ENCODE results near the gene OLFML1.
"Not testable (repeated sequence)": the region's sequence is repeated elsewhere in the genome, so short reads cannot be mapped to it uniquely, and the experiment has no call there.

The OLFML1 gene

DNA sequence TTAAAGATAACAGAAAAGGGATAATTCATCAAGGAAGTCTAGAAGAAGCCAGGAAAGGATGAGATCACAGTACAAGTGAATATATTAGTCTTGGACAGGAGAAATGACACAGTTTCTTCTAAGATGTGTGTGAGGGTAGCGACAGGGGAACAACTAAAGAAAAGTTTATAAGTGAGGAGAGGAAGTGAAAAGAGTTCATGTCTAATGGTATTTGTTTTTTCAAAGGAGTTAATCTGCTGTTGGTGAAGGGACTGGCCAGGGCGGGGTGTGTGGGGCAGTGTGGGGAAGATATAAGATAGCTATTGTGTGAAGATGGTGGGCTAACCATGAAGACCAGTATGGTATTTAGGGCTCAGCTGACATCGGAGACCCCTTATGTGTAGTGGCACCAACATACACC, 20.9 kb downstream of the OLFML1 start:
- no peak overlapping the region for H3K27ac ChIP-seq (ENCODE audit: low read depth, low read length)

DNA sequence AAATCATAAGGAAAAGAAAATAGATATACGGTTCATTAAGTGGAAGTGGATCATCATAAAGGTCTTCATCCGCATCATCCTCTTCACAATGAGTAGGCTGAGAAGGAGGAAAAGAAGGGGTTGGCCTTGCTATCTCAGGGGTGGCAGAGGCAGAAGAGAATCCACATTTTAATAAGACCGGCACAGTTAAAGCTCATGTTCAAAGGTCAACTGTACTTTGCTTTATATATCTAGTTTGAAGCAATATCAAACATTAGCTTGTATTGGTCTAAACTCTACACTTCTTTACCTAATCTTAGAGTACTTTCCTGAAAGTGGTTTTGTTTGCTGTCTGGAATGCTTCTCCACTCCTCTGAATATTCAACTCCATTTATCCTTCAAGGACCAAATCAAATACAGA, 22.8 kb downstream of the OLFML1 start:
- Histone ChIP-seq H3K4me3 (ENCODE audit: low read depth in 1 of 2, low read length in 2 of 2) (no peak overlapping the region), H3K27ac (ENCODE audit: low read depth, low read length) (no peak overlapping the region), H3K9me3 (ENCODE audit: control insufficient read depth in 1 of 2, low read length in 2 of 2) (no peaks in the 10 kb centered on the region), H3K27me3 (ENCODE audit: control insufficient read depth in 1 of 2, insufficient read depth in 2 of 2, low read length in 2 of 2) (no peaks in the 10 kb centered on the region), H3K36me3 (ENCODE audit: control insufficient read depth in 1 of 2, insufficient read depth in 2 of 2, low read length in 2 of 2) (peaks cover 0 to 2% of the 10 kb centered on the region in 2 donors), H3K9ac (ENCODE audit: low read depth in 1 of 2, low read length in 2 of 2) (no peak overlapping the region), H3K4me1 (ENCODE audit: control insufficient read depth in 1 of 2, insufficient read depth in 2 of 2, low read length in 2 of 2) (peaks cover 19 to 28% of the 10 kb centered on the region in 2 donors)

More for the DNA sequence above, 20.9 kb downstream of the OLFML1 start:
- Histone ChIP-seq H3K4me1 (ENCODE audit: control insufficient read depth in 1 of 2, insufficient read depth in 2 of 2, low read length in 2 of 2) (peaks cover under 1 to 9% of the 10 kb centered on the region in 2 donors), H3K4me3 (ENCODE audit: low read depth in 1 of 2, low read length in 2 of 2) (no peak overlapping the region), H3K9me3 (ENCODE audit: control insufficient read depth in 1 of 2, low read length in 2 of 2) (no peaks in the 10 kb centered on the region), H3K36me3 (ENCODE audit: control insufficient read depth in 1 of 2, insufficient read depth in 2 of 2, low read length in 2 of 2) (peaks cover 0 to 2% of the 10 kb centered on the region in 2 donors), H3K9ac (ENCODE audit: low read depth in 1 of 2, low read length in 2 of 2) (no peak overlapping the region), H3K27me3 (ENCODE audit: control insufficient read depth in 1 of 2, insufficient read depth in 2 of 2, low read length in 2 of 2) (no peaks in the 10 kb centered on the region)

DNA sequence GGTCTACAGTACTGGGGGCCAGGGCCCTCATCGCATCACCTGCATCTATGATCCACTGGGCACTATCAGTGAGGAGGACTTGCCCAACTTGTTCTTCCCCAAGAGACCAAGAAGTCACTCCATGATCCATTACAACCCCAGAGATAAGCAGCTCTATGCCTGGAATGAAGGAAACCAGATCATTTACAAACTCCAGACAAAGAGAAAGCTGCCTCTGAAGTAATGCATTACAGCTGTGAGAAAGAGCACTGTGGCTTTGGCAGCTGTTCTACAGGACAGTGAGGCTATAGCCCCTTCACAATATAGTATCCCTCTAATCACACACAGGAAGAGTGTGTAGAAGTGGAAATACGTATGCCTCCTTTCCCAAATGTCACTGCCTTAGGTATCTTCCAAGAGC, 24.7 kb downstream of the OLFML1 start:
- H3K4me3 ChIP-seq (ENCODE audit: low read depth in 1 of 2, low read length in 2 of 2), result no peak overlapping the region
- H3K9ac ChIP-seq (ENCODE audit: low read depth in 1 of 2, low read length in 2 of 2), result no peak overlapping the region
- no peaks in the 10 kb centered on the region for H3K27me3 ChIP-seq (ENCODE audit: control insufficient read depth in 1 of 2, insufficient read depth in 2 of 2, low read length in 2 of 2)
- peaks cover 30 to 36% of the 10 kb centered on the region in 2 donors for H3K4me1 ChIP-seq (ENCODE audit: control insufficient read depth in 1 of 2, insufficient read depth in 2 of 2, low read length in 2 of 2)
- no peaks in the 10 kb centered on the region for H3K9me3 ChIP-seq (ENCODE audit: control insufficient read depth in 1 of 2, low read length in 2 of 2)
- H3K36me3 ChIP-seq (ENCODE audit: control insufficient read depth in 1 of 2, insufficient read depth in 2 of 2, low read length in 2 of 2), result peaks cover 0 to 2% of the 10 kb centered on the region in 2 donors
- no peak overlapping the region for H3K27ac ChIP-seq (ENCODE audit: low read depth, low read length)

DNA sequence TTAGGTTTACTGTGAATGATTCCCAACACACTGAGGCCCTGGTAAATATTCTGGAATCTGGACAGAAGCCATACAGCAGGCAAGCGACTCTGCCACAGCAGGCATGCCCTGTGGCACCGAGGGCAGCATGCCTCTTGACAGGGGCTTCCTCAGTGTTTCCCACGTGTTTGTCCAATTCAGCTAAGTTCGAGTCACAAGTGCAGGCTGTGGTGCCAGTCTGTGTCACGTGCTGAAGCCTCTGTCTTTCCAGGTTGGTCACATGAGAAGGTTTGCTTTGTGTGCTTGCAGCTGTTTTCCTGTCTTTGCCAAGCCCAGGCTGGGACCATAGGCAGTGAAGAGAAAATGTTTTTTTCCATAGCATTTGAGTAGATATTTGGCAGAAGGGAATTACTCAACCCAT, 26.1 kb downstream of the OLFML1 start:
- H3K4me3 ChIP-seq (ENCODE audit: low read depth in 1 of 2, low read length in 2 of 2), result no peak overlapping the region
- H3K27me3 ChIP-seq (ENCODE audit: control insufficient read depth in 1 of 2, insufficient read depth in 2 of 2, low read length in 2 of 2), result no peaks in the 10 kb centered on the region
- no peak overlapping the region for H3K27ac ChIP-seq (ENCODE audit: low read depth, low read length)
- H3K36me3 ChIP-seq (ENCODE audit: control insufficient read depth in 1 of 2, insufficient read depth in 2 of 2, low read length in 2 of 2), result peaks cover 0 to 2% of the 10 kb centered on the region in 2 donors
- H3K9me3 ChIP-seq (ENCODE audit: control insufficient read depth in 1 of 2, low read length in 2 of 2), result no peaks in the 10 kb centered on the region
- H3K9ac ChIP-seq (ENCODE audit: low read depth in 1 of 2, low read length in 2 of 2), result peak overlapping the region in 1 of 2 donors; percentile 20
- H3K4me1 ChIP-seq (ENCODE audit: control insufficient read depth in 1 of 2, insufficient read depth in 2 of 2, low read length in 2 of 2), result peaks cover 38 to 44% of the 10 kb centered on the region in 2 donors

DNA sequence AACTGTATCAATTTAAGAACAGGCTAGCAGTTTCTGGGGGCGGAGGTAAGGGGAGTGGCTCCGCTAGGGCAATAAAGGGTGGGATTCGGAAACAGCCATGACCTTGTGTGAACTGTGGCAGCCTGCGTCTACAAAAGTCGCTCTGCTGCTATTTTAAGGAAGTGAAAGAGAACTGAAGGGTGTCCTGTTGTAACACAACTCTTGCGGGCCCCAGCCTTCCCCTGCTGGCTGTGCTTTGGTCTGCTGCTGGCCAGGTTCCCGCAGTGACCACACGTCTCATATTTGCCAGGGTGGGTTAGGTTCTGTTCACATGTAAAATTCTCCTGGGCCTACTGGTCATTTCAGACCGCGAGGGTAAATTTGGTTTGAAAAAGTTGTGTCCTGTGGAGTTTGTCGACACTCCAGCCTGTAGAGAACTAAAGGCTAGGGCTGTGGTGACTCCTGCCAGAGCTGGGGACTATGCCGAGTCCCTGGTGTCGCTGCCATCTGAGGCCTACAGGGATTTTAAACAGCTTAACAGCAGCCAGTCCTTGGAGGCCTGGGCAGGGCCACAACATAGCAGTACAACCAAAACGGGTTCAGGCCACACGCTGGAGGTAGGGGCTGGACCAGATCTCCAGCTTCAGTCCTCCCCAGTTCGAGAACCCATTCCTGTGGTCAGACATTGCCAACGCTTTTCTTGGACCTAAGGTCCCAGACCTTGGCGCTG, 27.4 kb downstream of the OLFML1 start:
- peak overlapping the region; percentile 85 to 96 for H3K4me3 ChIP-seq (ENCODE audit: low read depth in 1 of 2, low read length in 2 of 2)
- H3K27me3 ChIP-seq (ENCODE audit: control insufficient read depth in 1 of 2, insufficient read depth in 2 of 2, low read length in 2 of 2), result no peaks in the 10 kb centered on the region
- H3K9ac ChIP-seq (ENCODE audit: low read depth in 1 of 2, low read length in 2 of 2), result peak overlapping the region; percentile 61 to 77
- H3K27ac ChIP-seq (ENCODE audit: low read depth, low read length), result peak overlapping the region; percentile 82
- peaks cover 39 to 44% of the 10 kb centered on the region in 2 donors for H3K4me1 ChIP-seq (ENCODE audit: control insufficient read depth in 1 of 2, insufficient read depth in 2 of 2, low read length in 2 of 2)
- no peaks in the 10 kb centered on the region for H3K9me3 ChIP-seq (ENCODE audit: control insufficient read depth in 1 of 2, low read length in 2 of 2)
- H3K36me3 ChIP-seq (ENCODE audit: control insufficient read depth in 1 of 2, insufficient read depth in 2 of 2, low read length in 2 of 2), result peaks cover 0 to 2% of the 10 kb centered on the region in 2 donors

DNA sequence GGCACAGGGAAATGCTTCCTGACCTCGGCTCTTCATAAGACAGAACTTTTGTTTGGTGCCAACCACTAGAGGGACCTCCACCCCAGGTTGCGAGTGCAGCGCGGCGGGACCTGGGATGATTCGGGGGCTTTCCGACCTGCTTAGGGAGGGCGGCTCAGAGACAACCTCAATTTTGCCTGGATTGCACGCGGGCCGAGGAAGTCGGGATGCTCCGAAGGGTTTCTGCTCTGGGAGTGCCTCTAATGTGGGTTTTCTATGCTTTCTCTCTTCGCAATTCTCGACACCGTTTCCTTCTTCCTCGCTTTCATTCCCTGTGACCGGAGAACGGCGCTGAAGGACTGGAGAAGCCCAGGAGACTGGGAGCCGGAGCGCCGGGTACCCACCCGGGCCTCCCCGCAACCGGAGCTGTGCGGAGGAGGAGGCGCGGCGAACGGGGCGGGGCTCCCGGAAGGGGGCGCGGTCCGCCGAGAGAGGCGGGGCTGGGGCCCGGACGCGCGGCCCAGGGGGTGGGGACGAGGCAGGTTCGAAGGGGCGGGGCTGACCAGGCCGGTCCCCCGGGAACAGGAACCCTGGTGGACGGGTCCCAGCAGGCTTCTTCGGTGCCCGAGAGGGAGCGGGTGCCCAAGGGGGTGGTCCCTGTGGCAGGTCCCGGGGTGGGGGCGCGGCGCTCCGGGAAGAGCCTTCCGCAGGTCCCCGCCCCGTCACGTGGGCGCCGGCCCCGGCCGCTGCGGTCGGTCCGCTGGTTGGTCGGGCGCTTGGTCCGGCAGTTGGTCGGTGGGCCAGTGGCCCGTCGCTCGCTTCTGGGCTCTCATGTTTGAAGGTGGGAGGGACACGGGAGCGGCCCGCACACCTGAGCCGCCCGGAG, 28.2 kb downstream of the OLFML1 start, which contains the start of gene PPFIBP2:
Gene PPFIBP2 (plus strand): TSS at position 766 of the 865 bp plus-strand sequence. CDS start 35,477 bp downstream, outside the sequence.
- peaks cover 39 to 40% of the 10 kb centered on the region in 2 donors for H3K4me1 ChIP-seq (ENCODE audit: control insufficient read depth in 1 of 2, insufficient read depth in 2 of 2, low read length in 2 of 2)
- H3K9me3 ChIP-seq (ENCODE audit: control insufficient read depth in 1 of 2, low read length in 2 of 2), result no peaks in the 10 kb centered on the region
- no peaks in the 10 kb centered on the region for H3K27me3 ChIP-seq (ENCODE audit: control insufficient read depth in 1 of 2, insufficient read depth in 2 of 2, low read length in 2 of 2)
- peak within 1 kb of the TSS; percentile 82 for H3K27ac ChIP-seq (ENCODE audit: low read depth, low read length)
- H3K4me3 ChIP-seq (ENCODE audit: low read depth in 1 of 2, low read length in 2 of 2), result peak within 1 kb of the TSS; percentile 85 to 96
- H3K36me3 ChIP-seq (ENCODE audit: control insufficient read depth in 1 of 2, insufficient read depth in 2 of 2, low read length in 2 of 2), result peaks cover 0 to 2% of the 10 kb centered on the region in 2 donors
- peak within 1 kb of the TSS; percentile 61 to 77 for H3K9ac ChIP-seq (ENCODE audit: low read depth in 1 of 2, low read length in 2 of 2)

DNA sequence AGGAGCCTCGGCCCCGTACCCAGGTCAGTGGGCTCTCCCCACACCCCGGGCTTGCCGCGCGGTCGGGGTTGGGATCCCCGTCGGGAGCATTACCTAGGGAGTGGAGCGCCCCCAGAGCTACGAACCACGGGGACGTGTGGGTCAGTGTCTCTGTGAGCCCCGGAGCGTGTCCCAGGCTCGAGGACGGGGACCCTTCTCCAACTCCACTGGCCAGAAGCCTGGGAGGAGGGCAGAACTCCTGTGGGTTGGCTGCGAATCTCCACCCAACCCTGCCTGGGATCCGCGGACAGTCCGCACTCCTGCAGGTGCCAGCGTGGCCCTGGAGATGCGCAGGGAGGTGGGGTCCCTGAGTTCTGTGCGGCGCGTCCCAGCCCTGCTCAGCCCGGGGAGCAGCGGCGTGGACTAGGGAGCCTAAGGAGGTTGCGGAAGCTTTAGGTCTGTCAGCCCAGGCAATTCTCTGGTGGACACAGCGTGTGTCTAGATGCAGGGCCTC, 28.8 kb downstream of the OLFML1 start:
- H3K27ac ChIP-seq (ENCODE audit: low read depth, low read length), result peak overlapping the region; percentile 82
- H3K27me3 ChIP-seq (ENCODE audit: control insufficient read depth in 1 of 2, insufficient read depth in 2 of 2, low read length in 2 of 2), result no peaks in the 10 kb centered on the region
- peak overlapping the region; percentile 51 to 77 for H3K9ac ChIP-seq (ENCODE audit: low read depth in 1 of 2, low read length in 2 of 2)
- peaks cover 36 to 39% of the 10 kb centered on the region in 2 donors for H3K4me1 ChIP-seq (ENCODE audit: control insufficient read depth in 1 of 2, insufficient read depth in 2 of 2, low read length in 2 of 2)
- peaks cover 0 to 2% of the 10 kb centered on the region in 2 donors for H3K36me3 ChIP-seq (ENCODE audit: control insufficient read depth in 1 of 2, insufficient read depth in 2 of 2, low read length in 2 of 2)
- no peaks in the 10 kb centered on the region for H3K9me3 ChIP-seq (ENCODE audit: control insufficient read depth in 1 of 2, low read length in 2 of 2)
- H3K4me3 ChIP-seq (ENCODE audit: low read depth in 1 of 2, low read length in 2 of 2), result peak overlapping the region; percentile 85 to 96

GRCh38 chr11:7515447-7515886, 30.2 kb downstream of the OLFML1 start:
- Histone ChIP-seq H3K27ac (ENCODE audit: low read depth, low read length) (no peak overlapping the region), H3K9ac (ENCODE audit: low read depth in 1 of 2, low read length in 2 of 2) (no peak overlapping the region), H3K4me1 (ENCODE audit: control insufficient read depth in 1 of 2, insufficient read depth in 2 of 2, low read length in 2 of 2) (peaks cover 37 to 40% of the 10 kb centered on the region in 2 donors), H3K4me3 (ENCODE audit: low read depth in 1 of 2, low read length in 2 of 2) (no peak overlapping the region), H3K9me3 (ENCODE audit: control insufficient read depth in 1 of 2, low read length in 2 of 2) (no peaks in the 10 kb centered on the region), H3K27me3 (ENCODE audit: control insufficient read depth in 1 of 2, insufficient read depth in 2 of 2, low read length in 2 of 2) (no peaks in the 10 kb centered on the region), H3K36me3 (ENCODE audit: control insufficient read depth in 1 of 2, insufficient read depth in 2 of 2, low read length in 2 of 2) (no peaks in the 10 kb centered on the region)

- Histone ChIP-seq H3K9me3 (ENCODE audit: control insufficient read depth in 1 of 2, low read length in 2 of 2) (no peaks in the 10 kb centered on the region), H3K36me3 (ENCODE audit: control insufficient read depth in 1 of 2, insufficient read depth in 2 of 2, low read length in 2 of 2) (no peaks in the 10 kb centered on the region), H3K4me1 (ENCODE audit: control insufficient read depth in 1 of 2, insufficient read depth in 2 of 2, low read length in 2 of 2) (peaks cover 43 to 44% of the 10 kb centered on the region in 2 donors), H3K27me3 (ENCODE audit: control insufficient read depth in 1 of 2, insufficient read depth in 2 of 2, low read length in 2 of 2) (no peaks in the 10 kb centered on the region), H3K4me3 (ENCODE audit: low read depth in 1 of 2, low read length in 2 of 2) (no peak overlapping the region), H3K27ac (ENCODE audit: low read depth, low read length) (no peak overlapping the region), H3K9ac (ENCODE audit: low read depth in 1 of 2, low read length in 2 of 2) (no peak overlapping the region)
Observed at GRCh38 chr11:7516475-7516874, 31.2 kb downstream of the OLFML1 start.

GRCh38 chr11:7517743-7518142, 32.4 kb downstream of the OLFML1 start:
- not testable (repeated sequence) for H3K27ac ChIP-seq (ENCODE audit: low read depth, low read length); H3K27me3 ChIP-seq (ENCODE audit: control insufficient read depth in 1 of 2, insufficient read depth in 2 of 2, low read length in 2 of 2); H3K4me3 ChIP-seq (ENCODE audit: low read depth in 1 of 2, low read length in 2 of 2); H3K36me3 ChIP-seq (ENCODE audit: control insufficient read depth in 1 of 2, insufficient read depth in 2 of 2, low read length in 2 of 2); H3K9ac ChIP-seq (ENCODE audit: low read depth in 1 of 2, low read length in 2 of 2); H3K9me3 ChIP-seq (ENCODE audit: control insufficient read depth in 1 of 2, low read length in 2 of 2)
- peaks cover 35 to 41% of the 10 kb centered on the region in 2 donors for H3K4me1 ChIP-seq (ENCODE audit: control insufficient read depth in 1 of 2, insufficient read depth in 2 of 2, low read length in 2 of 2)

All from duodenal mucosa (tissue), 2 donors.